ENCODE results near the gene CCSER1. TPM values are rescaled to one million over a fixed set of nuclear protein-coding genes. Genes with fewer than 3 reads are reported as not detected.
"Not testable (repeated sequence)": the region's sequence is repeated elsewhere in the genome, so short reads cannot be mapped to it uniquely, and the experiment has no call there.

CCSER1 gene
- total RNA-seq, 1 donor from 2014 or later, result not detected

DNA sequence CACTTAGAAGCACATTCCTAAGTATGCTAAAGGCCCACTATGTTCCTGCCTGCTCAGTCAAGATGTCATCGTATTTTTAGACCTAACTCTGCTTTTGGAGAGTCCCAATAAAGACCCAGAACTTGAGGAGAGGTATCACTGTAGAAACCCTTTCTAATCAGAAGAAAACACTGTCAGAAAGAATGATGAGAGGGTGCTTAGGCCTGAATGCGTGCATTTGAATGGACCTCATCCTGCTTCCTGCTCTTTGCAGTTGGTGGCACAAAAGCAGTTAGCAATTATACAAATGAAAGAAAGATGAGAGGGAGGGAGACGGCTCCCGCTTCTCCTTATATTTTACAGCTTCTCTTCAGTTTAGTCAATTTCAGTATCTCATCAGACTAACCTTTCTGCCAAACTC is 987.2 kb downstream of the CCSER1 start:
- intact Hi-C loops (cut with micrococcal nuclease), result no loop called here

DNA sequence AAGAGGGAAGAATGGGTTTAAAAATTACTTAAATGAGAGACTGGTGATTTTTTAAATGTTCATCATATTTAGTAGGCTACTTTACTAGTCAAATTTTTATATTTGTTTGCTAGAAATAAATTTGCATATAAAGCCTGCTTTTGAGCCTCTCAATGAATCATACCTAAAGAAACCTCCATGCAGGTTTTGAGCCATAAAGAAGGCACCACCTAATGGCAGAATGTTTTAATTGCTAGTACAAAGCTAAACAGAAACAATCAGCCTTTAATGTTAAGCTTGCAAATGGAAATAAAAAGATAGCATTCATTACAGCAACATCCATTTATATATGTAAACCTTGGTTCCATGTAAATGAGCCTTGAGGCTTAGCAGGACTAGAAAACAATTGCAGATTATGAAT is 989.7 kb downstream of the CCSER1 start:
- intact Hi-C loops (cut with micrococcal nuclease), result no loop called here

DNA sequence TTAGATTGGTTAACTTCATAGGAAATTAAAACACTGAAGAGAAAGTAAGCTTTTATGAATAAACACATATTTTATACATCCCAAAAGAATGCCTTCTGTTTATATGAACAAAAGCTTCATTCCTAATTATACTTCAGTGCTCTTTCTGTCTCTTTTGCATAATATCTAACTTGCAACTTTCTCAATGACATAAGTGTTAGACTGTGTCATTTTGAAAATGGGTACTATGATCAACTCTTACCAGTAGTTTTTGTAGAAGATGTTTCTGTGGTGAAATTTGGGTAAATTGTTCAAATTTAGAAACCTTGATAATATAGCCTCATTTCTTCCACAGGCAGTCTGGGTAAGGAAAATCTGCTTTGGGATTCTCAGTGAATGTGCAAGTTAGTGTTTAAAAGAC is 991.4 kb downstream of the CCSER1 start:
- intact Hi-C loops (cut with micrococcal nuclease), result no loop called here

DNA sequence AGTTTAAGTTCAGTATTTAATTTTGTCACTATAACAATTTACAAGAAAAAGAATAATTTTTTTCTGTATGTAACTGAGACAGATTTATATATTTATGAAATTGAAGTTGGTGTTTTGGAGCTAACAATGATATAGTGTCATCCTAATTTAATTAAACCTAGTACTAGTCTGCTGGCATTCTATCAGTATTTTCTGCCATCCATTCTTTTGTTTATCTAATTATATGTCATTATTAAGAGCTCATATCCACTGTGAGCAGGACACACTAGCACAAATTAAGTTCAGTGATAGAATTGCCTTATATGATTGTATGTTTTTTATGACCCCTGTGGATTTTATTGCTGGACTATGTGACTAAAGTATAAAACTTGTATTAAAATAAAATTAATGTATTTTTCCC is 996.5 kb downstream of the CCSER1 start:
- intact Hi-C loops (cut with micrococcal nuclease), result no loop called here

DNA sequence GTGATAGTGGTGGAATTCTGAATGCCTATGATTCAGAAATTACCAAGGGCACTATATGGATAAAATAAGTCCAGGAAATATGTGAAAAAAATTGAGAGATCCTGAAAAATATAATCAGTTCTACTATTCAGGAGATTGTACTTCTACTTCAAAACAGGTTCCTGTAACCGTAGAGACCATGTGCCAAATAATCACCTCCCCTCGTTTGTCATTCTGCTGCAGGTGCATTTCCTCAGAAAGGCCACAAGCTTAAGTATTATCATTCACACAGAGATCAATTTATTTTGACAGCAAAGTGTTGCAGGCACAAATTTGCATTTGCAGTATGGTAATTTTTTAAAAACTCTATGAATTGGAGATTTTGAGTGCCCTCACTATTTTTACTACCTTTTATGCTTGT is 1000.0 kb downstream of the CCSER1 start:
- intact Hi-C loops (cut with micrococcal nuclease), result no loop called here

DNA sequence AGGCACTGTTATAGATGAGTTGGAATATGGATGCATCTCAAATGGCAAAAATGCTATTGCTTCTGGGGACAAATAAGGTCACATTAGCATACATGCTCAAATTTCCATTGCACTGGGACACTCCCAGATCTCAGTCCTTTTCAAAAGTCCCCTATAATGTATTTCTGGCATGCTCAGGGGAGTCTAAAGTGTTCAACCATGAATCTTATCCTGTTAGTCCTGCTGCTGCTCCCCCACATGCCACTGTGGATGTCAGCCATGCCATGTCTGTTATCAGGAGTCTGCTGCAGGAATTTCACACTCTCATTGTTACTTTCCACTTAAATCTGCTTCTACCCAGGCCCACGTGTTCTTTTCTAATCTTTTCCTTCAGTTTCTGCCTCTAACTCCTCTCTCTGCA is 1000.6 kb downstream of the CCSER1 start:
- intact Hi-C loops (cut with micrococcal nuclease), result no loop called here

DNA sequence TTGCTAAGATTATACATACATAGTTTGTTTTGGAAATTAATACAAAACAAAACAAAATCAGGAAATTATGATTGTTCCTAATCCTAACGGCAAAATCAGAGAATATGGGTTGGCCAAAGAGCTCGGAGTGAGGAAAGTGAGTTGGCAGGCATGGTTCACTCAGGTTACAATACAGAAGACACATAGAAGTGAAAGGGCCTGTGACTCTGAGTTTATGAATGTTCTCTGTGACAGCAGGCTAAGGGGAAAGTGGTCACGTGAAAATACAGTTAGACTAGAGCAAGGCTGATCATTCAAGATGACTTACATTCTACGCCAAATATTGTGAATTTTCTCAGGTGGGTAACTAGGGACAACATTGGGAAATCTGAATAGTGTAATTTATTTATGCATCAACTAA is 1001.3 kb downstream of the CCSER1 start:
- intact Hi-C loops (cut with micrococcal nuclease), result no loop called here

DNA sequence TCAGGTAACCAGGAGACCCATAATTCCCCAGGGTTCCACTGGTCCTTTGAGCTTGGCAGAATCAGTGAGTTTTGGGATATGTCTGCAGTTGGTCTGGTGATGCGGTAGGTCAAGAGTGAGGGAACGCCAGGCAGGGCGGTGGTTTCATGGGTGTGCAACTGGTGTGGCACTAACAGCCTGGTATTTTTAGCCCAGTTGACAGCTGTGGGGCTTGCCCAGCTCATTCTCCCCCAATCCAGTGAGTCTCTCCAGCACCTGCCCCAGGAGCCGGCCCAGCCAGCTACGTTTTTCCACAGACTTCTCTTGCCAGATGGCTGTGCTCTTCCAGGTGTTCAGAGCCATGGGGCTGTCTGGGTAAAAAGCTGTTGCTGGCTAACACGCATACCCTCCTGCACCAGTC is 1019.9 kb downstream of the CCSER1 start:
- intact Hi-C loops (cut with micrococcal nuclease), result no loop called here

DNA sequence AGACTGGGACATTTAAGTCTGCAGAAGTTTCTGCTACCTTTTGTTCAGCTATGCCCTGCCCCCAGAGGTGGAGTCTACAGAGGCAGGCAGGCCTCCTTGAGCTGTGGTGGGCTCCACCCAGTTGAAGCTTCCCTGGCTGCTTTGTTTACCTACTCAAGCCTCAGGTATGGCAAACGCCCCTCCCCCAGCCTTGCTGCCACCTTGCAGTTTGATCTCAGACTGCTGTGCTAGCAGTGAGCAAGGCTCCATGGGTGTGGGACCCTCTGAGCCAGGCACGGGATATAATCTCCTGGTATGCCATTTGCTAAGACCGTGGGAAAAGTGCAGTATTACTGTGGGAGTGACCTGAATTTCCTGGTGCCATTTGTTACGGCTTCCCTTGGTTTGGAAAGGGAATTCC is 1026.8 kb downstream of the CCSER1 start:
- intact Hi-C loops (cut with micrococcal nuclease), result not testable (repeated sequence)

DNA sequence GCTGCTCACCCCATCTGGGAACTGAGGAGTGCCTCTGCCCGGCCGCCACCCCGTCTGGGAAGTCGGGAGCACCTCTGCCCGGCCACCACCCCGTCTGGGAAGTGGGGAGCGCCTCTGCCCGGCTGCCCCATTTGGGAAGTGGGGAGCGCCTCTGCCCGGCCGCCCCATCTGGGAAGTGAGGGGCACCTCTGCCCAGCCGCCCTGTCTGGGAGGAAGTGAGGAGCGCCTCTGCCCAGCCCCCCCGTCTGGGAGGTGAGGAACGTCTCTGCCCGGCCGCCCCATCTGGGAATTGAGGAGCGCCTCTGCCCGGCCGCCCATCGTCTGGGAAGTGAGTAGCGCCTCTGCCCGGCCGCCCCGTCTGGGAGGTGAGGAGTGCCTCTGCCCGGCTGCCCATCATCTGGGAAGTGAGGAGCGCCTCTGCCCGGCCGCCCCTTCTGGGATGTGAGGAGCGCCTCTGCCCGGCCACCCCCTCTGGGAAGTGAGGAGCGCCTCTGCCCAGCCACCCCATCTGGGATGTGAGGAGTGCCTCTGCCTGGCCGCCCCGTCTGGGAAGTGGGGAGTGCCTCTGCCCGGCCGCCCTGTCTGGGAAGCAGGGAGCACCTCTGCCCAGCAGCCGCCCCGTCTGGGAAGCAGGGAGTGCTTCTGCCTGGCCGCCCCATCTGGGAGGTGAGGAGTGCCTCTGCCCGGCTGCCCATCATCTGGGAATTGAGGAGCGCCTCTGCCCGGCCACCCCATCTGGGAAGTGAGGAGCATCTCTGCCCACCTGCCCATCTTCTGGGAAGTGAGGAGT is 1040.9 kb downstream of the CCSER1 start:
- intact Hi-C loops (cut with micrococcal nuclease), result not testable (repeated sequence)

DNA sequence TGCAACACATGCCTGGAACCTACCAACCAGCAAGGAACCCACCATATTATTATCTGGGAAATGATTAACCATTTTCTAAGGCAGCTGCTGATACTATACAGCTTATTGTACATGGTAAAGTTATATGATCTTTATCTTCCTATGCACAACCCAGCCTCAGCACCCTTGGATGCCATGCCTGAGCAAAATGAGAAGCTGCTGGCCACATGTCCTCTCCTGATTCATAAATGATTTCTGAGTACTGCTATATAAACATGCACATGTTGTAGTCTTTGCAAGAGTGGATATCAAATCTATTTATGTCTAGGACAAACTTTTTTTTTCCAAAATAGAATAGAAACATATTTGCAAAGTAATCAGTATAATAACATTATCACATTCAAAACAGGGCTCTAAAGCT is 1043.6 kb downstream of the CCSER1 start:
- intact Hi-C loops (cut with micrococcal nuclease), result no loop called here

DNA sequence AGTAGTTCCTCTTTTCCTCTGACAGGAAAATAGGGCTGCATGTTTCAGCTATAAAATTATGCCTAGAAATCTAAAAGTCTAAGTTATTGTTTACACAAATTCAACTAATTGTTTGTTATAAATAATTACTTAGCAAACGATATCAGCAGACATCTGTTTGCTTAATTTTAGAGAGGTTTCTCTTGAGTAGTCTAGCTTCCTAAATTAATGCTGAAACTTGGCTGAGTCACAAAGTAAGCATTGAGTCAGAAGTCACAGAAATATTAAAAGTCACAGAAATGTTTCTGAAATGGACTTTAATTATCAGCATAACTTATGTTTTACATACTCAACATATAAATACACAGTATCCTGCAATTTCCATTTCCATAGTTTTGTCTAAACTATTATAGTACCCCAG is 1044.0 kb downstream of the CCSER1 start:
- intact Hi-C loops (cut with micrococcal nuclease), result no loop called here

DNA sequence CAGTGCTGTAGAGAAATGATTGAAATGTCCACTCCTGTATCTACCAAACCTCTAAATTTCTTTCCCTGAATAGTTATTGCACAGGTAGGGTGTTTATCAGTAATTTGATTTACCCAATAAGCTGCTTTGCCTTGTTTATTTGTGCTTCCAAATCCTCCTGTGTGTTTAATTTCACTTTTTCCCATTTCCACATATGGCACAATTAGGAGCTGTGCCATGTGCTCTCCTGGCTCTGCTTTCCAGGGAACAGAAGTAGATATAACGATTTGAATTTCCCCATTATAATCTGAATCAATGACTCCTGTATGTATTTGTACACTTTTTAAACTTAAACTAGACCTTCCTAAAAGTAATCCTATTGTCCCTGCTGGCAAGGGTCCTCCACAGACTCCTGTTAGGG is 1057.9 kb downstream of the CCSER1 start:
- intact Hi-C loops (cut with micrococcal nuclease), result not testable (repeated sequence)

DNA sequence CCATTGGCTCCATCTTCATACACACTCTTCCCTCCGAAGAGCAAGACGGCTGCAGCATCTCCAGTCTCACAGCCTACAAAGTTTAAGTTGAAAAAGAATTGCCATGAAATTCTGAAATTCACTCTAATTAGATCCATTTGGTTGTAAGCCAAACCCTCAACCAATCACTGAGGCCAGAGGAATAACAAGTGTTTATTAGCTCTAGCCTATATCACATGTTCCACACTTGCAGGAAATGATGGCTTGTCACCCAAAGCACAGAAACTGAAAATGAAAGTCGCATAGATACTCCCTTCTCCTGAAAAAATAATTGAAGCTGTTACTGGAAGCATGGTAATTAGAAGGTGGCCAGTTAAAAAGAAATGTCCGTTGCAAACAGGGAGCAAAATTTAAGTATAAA is 1071.8 kb downstream of the CCSER1 start:
- intact Hi-C loops (cut with micrococcal nuclease), result no loop called here

DNA sequence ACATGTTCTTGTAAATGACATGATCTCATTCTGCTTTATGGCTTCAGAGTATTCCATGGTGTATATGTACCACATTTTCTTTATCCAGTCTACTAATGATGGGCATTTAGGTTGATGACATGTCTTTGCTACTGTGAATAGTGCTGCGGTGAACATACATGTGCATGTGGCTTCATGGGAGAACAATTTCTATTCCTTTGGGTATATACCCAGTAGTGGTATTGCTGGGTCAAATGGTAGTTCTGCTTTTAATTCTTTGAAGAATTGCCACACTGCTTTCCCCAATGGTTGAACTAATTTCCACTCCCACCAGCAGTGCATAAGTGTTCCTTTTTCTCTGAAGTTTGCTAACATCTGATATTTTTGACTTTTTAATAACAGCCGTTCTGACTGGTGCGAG is 1080.3 kb downstream of the CCSER1 start:
- intact Hi-C loops (cut with micrococcal nuclease), result no loop called here

DNA sequence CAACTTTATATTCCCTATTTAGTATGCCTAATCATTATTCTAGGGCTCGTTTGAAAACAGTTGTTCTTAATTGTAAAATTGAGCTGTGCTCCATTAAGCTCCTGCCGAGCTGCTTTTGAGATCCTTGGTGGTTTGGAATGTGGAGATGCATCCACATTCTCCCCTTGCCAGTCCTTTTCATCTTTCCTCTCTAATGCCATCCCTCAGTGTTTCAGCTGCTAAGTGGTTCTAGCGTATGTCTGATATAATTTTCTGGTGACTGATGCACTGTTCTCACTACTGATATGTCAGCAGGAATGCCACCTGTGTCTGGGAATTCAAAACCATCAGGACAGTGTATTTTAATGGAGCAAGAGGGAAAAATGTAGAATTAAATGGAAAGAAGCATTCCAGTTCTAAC is 1085.0 kb downstream of the CCSER1 start:
- intact Hi-C loops (cut with micrococcal nuclease), result no loop called here

DNA sequence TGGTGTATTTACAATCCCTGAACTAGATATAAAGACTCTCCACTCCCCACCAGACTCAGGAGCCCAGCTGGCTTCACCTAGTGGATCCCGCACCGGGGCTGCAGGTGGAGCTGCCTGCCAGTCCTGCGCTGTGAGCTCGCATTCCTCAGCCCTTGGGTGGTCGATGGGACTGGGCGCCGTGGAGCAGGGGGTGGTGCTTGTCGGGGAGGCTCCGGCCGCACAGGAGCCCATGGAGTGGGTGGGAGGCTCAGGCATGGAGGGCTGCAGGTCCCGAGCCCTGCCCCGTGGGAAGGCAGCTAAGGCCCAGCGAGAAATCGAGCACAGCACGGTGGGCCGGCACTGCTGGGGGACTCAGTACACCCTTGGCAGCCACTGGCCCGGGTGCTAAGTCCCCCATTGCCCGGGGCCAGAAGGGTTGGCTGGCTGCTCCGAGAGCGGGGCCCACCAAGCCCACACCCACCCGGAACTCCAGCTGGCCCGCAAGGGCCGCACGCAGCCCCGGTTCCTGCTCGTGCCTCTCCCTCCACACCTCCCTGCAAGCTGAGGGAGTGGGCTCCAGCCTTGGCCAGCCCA is 1090.7 kb downstream of the CCSER1 start:
- intact Hi-C loops (cut with micrococcal nuclease), result not testable (repeated sequence)

DNA sequence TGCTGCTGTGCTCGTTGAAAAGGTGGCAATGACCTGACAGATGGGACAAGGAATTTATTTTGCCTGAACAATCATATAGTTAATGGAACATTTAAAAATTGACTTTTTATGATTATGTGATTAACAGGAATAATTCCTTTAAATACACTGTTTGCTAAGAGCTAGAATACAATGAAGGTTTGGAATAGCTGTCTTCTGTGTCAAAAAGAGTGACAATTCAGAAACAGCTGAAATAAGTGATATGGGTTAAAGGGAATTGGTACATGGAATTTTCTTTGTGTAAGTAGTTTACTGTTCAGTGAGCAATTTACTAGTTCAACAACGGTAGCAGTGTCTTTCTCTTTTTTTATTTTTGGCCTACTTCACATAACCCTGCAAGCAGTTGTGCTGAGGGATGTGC is 1093.1 kb downstream of the CCSER1 start:
- intact Hi-C loops (cut with micrococcal nuclease), result no loop called here

DNA sequence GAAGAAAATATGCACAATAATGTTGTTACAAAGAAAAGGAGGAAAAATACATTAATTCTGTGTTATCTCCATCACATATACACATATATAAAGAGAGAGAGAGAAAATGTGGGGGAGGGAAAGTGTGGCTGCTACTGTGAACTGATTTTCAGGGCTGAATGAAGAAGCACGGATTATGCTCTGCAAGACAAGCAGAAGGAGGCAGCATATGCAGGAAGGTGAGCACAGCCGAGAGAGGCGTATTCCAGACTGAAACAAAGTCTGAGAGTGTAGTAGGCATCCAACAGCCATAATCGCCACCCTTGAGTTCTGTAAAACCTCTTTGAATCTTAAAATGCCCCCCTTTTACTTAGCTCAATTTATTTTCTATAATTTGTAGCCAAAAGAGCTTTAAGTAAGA is 1094.8 kb downstream of the CCSER1 start:
- intact Hi-C loops (cut with micrococcal nuclease), result no loop called here

DNA sequence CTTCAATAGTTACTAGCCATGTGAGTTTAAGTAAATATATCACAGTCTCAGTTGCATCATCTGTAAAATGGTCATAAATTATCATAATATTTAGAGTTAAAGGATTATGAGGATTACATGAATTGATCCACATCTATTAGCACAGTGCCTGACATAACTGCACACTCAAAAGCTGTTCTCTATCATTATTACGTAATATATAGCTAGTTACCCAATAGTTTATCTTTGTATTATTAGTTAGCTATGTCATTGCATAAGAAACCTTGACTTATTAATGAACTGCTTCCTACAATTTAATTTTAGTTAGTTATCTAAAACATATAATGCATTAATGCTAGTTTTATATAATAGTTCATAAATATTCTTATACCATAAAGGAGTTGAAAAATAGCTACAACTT is 1099.7 kb downstream of the CCSER1 start:
- intact Hi-C loops (cut with micrococcal nuclease), result no loop called here

DNA sequence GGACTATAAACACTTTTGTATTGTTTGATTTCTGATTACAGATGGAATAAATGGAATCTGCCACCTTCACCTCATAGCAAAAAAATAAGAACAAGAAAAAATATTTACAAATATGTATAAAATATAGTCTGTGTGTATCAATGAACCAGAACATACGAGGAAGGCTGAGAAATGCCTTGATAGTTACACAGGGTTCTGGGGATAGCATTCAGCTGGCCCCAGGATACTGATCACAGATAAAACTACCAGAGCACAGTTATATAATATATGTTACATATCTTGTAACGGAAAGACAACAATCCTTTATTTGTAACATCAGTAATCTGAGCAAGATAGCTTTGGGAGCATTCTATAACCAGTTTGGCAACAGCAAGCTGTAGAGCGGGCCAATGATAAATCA is 1101.5 kb downstream of the CCSER1 start:
- intact Hi-C loops (cut with micrococcal nuclease), result no loop called here

DNA sequence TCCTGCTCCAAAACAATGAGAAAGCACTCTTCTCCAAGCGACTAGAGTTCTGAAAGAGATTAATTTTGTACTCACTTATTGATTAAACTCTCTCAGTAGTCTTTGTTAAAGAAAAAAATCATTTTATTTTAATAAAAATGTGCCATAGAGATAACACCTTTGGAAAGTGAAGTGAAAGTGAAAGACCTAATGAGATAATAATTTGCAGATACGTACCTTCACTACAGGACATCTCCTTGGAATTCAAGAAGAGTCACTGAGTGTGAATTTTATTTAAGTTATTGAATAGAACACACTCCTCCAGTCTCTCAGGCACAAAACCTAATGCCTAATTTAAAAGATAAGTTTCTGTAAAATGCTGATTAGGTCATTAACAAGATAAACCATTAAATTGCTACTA is 1106.0 kb downstream of the CCSER1 start:
- intact Hi-C loops (cut with micrococcal nuclease), result no loop called here

DNA sequence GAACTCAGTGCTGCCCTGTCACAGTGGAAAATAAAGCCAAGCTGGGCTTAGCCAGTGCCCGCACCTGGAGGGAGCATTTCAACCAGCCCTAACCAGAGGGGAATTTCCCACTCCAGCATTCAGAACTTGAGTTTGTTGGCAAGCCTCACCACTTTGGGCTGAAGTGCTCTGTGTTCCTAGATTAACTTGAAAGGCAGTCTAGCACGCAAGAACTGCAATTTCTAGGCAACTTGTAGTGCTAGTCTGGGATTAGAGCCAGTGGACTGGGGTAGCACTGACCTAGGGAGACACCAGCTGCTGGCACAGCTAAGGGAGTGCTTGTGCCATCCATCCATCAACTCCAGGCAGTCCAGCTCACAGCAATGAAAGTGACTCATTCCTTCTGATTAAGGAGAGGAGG is 1115.9 kb downstream of the CCSER1 start:
- intact Hi-C loops (cut with micrococcal nuclease), result no loop called here

Measured in T-helper 1 cell treated with Interleukin-12 subunit alpha and Interleukin-12 subunit beta and Interleukin-4 antibody, amounts not matched to agents 30 ng/mL and 1 ng/mL, for 36 hours (primary cell).